Chondrocyte (in vitro differentiated cells): Measurements from ENCODE around the gene KLKB1. TPM values are rescaled to one million over a fixed set of nuclear protein-coding genes. Genes with fewer than 3 reads are reported as not detected.

Source experiments
- DNase-seq: peaks from one replicate; pipeline ENCODE4 v3.0.0; 2021; ENCODE audit warnings: mixed read lengths, low spot score
- H3K27ac Mint-ChIP-seq: one replicate; pipeline ENCODE4 v1.8.0; 2021; ENCODE audit warnings: mild to moderate bottlenecking, moderate library complexity, mixed read lengths; ENCODE audit not compliant: unreplicated experiment
- H3K27me3 Mint-ChIP-seq: 2 replicates; pipeline ENCODE4 v1.8.0; 2021; ENCODE audit warnings: low read depth, mixed read lengths
- H3K36me3 Mint-ChIP-seq: 2 replicates; pipeline ENCODE4 v1.8.0; 2021; ENCODE audit warnings: low read depth, mixed read lengths
- H3K4me1 Mint-ChIP-seq: 2 replicates; pipeline ENCODE4 v1.8.0; 2021; ENCODE audit warnings: low read depth, mild to moderate bottlenecking, mixed read lengths
- H3K4me3 Mint-ChIP-seq: one replicate; pipeline ENCODE4 v1.8.0; 2021; ENCODE audit warnings: mild to moderate bottlenecking, moderate library complexity, mixed read lengths; ENCODE audit not compliant: unreplicated experiment
- H3K9me3 Mint-ChIP-seq: 2 replicates; pipeline ENCODE4 v1.8.0; 2021; ENCODE audit warnings: low read depth, mixed read lengths
- CTCF ChIP-seq: fragments of 200-600 bp; sonication (generic); IDR thresholded peaks from 2 replicates; pipeline ENCODE4 v1.5.0; 2021; ENCODE audit warnings: antibody characterized with exemption, mild to moderate bottlenecking, moderate library complexity
- total RNA-seq: library from RNA; stranded (reverse); gene quantifications from 3 replicates; pipeline ENCODE4 v1.2.1, GENCODE V29; 2021

Gene KLKB1
- total RNA-seq, 1 donor from 2014 or later: 0.17 TPM

DNA sequence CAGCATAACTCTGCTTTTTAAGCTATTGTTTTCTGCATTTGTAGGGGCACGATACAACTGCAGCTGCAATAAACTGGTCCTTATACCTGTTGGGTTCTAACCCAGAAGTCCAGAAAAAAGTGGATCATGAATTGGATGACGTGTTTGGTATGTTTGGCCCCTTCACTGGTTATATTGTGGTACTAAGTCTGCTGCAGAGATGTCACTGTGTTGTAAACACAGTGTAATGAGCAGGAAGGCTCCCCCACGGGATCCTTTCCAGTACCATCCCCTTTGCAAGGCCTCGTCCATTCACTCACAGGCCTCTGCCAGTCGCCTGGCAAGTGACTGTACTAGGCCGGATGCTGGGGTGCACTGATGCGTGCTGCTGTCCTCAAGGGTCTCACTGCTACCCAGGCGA, 22.2 kb upstream of the KLKB1 start:
- no peak overlapping the region for H3K4me3 Mint-ChIP-seq
- H3K27me3 Mint-ChIP-seq: no peaks in the 10 kb centered on the region
- no peak for TF ChIP-seq CTCF
- no peak for DNase-seq
- peaks cover 11% of the 10 kb centered on the region for H3K36me3 Mint-ChIP-seq
- peaks cover 14% of the 10 kb centered on the region for H3K9me3 Mint-ChIP-seq
- no peak overlapping the region for H3K27ac Mint-ChIP-seq
- H3K4me1 Mint-ChIP-seq: no peaks in the 10 kb centered on the region

GRCh38 chr4:186216465-186217024, 10.8 kb upstream of the KLKB1 start:
- Mint-ChIP-seq H3K4me3 (no peak overlapping the region), H3K27ac (no peak overlapping the region), H3K4me1 (no peaks in the 10 kb centered on the region), H3K27me3 (peaks cover 18% of the 10 kb centered on the region), H3K36me3 (no peaks in the 10 kb centered on the region), H3K9me3 (peaks cover under 1% of the 10 kb centered on the region)
- no peak for TF ChIP-seq CTCF
- no peak for DNase-seq

DNA sequence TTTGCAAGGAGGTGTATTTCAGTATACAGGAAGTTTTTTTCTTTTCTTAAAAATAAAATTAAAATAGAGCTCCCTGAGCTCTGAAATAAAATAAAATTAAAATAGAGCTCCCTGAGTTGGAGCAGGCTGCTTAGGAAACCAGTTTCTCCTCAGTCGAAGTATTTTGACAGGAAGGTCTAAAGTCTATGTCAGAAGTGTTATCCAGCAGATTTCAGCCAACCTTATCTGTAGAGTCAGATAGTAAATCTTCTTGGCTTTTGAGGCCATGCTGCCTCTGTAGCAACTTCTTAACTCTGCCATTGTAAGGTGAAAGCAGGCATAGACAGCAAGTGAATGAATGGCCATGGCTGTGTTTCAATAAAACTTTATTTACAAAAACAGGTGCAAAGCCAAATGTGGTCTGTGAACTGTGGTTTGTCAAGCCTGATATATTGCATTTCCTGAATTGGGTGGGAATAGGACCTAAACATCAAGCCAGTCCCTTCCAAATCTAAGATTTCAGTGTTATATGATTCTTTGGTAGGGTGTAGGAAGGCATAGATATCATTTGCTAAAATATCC, 9.5 kb upstream of the KLKB1 start:
- Mint-ChIP-seq H3K9me3 (peaks cover 6% of the 10 kb centered on the region), H3K27ac (no peak overlapping the region), H3K4me3 (no peak overlapping the region), H3K27me3 (peaks cover 23% of the 10 kb centered on the region), H3K4me1 (no peaks in the 10 kb centered on the region), H3K36me3 (peaks cover 3% of the 10 kb centered on the region)
- no peak for DNase-seq
- TF ChIP-seq CTCF: peak; percentile 26

GRCh38 chr4:186221624-186222023, 5.7 kb upstream of the KLKB1 start:
- Mint-ChIP-seq H3K27me3 (peaks cover 15% of the 10 kb centered on the region), H3K4me3 (no peak overlapping the region), H3K27ac (no peak overlapping the region), H3K9me3 (peaks cover 32% of the 10 kb centered on the region), H3K4me1 (no peaks in the 10 kb centered on the region), H3K36me3 (peaks cover 15% of the 10 kb centered on the region)
- TF ChIP-seq CTCF: no peak
- no peak for DNase-seq

- Mint-ChIP-seq H3K4me3 (no peak overlapping the region), H3K27ac (no peak overlapping the region), H3K36me3 (peaks cover 15% of the 10 kb centered on the region), H3K4me1 (peaks cover 17% of the 10 kb centered on the region), H3K9me3 (peaks cover 36% of the 10 kb centered on the region), H3K27me3 (peaks cover 13% of the 10 kb centered on the region)
- DNase-seq: no peak
- TF ChIP-seq CTCF: no peak
Observed at GRCh38 chr4:186225848-186226247, 1.5 kb upstream of the KLKB1 start.
